IPS DF 19.7 (cell line): ENCODE results near the gene CEACAM8.
"Not testable (repeated sequence)": the region's sequence is repeated elsewhere in the genome, so short reads cannot be mapped to it uniquely, and the experiment has no call there.

ENCODE experiments used
- DNase-seq: peaks from one replicate; pipeline ENCODE4 v3.0.0-alpha.2; 2013; ENCODE audit warnings: low read depth, low spot score

The CEACAM8 gene

DNA sequence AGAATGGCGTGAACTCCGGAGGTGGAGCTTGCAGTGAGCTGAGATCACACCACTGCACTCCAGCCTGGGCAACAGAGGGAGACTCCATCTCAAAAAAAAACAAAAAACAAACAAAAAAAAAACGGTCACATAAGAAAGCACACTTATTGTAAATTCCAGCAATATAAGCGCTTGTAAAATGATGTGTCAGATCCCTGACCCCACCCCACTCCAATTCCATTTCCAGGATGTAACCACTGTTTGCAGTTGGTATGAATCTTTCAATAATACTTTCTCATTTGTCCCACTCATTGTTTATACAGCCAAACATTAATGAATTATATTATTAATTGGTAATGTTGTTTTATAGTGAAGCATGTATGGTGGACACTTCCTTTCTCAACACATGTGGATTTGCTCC lies 50.6 kb downstream of the CEACAM8 start:
- DNase-seq, result no peak

DNA sequence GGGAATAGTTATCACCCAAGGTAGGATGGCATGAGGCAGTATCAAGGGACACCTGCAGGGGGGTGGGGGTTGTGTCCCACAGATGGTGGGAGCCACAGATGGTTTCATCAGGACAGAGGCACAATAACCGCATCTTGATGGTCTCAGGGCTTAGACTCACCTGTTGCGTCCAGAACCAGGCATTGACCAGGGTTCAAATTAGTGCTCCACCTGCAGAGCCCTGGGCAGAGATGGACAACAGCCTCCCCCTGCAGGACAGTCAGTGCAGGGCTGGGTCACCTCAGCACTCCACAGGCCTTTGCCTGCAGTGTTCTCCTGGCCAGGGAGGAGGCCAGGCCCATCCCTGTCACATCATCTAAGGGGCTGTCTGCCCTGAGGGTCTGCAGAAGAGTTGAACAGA lies 51.9 kb downstream of the CEACAM8 start:
- no peak for DNase-seq

DNA sequence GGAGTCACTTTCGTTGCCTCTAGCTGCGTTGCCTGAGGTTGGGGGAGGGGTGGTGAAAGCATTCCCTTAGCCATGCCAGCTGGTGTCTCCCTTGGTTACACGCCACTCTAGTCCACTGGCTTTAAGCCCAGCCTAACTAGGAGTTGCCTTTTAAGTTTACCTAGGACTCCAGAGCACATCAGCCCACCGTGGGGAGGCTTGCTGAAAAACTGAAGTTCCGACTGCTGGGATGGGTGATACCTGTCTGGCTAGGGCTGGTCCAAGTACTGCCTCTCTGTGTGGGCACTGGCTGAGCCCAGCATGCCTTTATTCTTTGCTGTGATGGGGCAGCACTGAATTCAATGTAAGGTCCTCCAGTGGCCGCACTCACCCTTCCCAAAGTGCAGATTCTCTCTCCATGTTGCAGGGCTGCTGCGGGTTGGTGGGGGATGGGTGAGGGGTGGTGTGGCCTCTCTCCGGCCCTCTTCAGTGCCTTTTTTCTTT lies 54.6 kb downstream of the CEACAM8 start:
- no peak for DNase-seq

DNA sequence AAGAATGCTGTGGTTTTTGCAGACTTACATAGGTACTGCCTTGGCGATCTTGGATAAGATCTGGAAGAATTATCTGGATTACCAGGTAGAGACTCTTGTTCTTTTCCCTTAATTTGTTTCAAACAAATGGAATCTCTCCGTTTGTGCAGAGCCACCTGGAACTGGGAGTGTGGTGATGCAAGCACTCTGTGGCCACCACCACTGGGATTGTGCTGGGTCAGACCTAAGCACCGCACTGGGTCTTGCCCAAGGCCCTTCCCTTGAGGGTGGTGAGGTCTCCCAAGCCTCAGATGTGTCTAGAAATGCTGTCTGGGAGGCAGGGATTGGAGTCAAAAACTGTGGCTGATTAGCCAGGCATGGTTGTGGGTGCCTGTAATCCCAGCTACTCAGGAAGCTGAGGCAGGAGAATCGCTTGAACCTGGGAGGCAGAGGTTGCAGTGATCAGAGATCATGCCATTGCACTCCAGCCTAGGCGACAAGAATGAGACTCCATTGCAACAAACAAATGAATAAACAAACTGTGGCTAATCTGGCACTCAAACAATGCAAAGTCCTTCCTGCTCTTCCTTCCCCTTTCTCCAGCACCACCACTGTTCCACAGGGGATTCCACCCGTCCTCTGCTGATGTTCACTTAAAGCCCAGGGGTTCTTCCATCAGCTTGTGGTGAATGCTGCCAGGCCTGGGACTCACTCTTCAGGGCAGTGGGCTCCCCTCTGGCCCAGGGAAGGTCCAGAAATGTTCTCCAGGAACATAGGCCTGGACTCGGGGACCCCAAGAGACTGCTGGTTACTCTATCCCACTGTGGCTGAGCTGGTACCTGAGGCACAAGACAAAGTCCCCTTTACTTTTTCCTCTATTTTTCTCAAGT lies 55.6 kb downstream of the CEACAM8 start:
- DNase-seq, result no peak

DNA sequence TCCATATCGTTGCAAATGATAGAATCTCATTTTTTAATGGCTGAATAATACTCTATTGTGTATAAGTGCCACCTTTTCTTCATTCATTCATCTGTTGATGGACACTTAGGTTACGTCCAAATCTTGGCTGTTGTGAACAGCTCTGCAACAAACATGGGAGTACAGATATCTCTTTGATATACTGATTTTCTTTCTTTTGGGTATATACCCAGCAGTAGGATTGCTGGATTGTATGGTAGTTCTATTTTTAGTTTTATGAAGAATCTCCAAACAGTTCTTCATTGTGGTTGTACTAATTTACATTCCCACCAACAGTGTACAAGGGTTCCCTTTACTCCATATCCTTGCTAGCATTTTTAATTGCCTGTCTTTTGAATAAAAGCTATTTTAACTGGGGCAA lies 59.4 kb downstream of the CEACAM8 start:
- DNase-seq, result not testable (repeated sequence)

DNA sequence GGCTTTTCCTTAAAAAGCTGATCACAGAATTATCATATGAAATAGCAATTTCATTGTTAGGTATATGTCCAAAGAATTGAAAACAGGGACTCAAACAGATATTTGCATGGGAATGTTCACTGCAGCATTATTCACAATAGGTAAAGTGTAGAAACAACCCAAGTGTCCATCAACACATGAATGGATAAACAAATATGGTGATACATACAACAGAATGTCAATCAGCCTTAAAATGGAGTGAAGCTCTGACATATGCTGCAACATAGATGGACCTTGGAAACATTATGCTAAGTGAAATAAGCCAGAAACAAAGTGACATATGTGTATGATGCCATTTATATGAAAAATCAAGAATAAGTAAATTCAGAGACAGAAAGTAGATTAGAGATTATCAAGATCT lies 60.3 kb downstream of the CEACAM8 start:
- no peak for DNase-seq

DNA sequence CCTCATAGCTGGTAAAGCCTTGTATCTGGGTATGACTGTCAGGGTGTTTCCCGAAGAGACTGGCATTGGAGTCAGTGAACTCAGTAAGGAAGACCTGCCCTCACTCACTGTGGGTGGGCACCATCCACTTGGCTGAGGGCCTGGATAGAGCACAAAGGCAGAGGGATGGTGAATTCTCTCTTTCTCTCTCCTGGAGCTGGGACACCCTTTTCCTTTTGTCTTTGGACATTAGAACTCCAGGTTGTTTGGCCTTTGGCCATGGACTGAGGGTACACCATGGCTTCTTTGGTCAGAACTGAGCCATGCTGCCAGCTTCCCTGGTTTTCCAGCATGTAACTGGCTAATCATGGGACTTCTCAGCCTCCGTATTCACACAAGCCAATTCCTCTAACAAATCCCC lies 61.8 kb downstream of the CEACAM8 start:
- no peak for DNase-seq

GRCh38 chr19:42531313-42531712 lies 63.4 kb downstream of the CEACAM8 start:
- no peak for DNase-seq
